GM10266 (cell line): ENCODE data around the gene ATG3.

Experiments
- DNase-seq: peaks from one replicate; pipeline ENCODE4 v3.0.0; 2012; ENCODE audit errors: extremely low spot score
- CTCF ChIP-seq: IDR thresholded peaks from 2 replicates; pipeline ENCODE4 v1.5.1; 2012; ENCODE audit warnings: mild to moderate bottlenecking, low read depth; ENCODE audit not compliant: control insufficient read depth, insufficient read depth; ENCODE audit errors: missing control alignments

Gene ATG3

GRCh38 chr3:112561484-112561733 lies 353 bp downstream of the ATG3 start:
- TF ChIP-seq CTCF = no peak
- DNase-seq = peak; percentile 70

GRCh38 chr3:112560721-112561483 lies 860 bp downstream of the ATG3 start:
- TF ChIP-seq CTCF = no peak
- peak; percentile 60 for DNase-seq

- no peak for DNase-seq
- no peak for TF ChIP-seq CTCF
Measured at GRCh38 chr3:112560307-112560706, 1.5 kb downstream of the ATG3 start.

- TF ChIP-seq CTCF = no peak
- no peak for DNase-seq
Measured at GRCh38 chr3:112557976-112558375, 3.8 kb downstream of the ATG3 start.

DNA sequence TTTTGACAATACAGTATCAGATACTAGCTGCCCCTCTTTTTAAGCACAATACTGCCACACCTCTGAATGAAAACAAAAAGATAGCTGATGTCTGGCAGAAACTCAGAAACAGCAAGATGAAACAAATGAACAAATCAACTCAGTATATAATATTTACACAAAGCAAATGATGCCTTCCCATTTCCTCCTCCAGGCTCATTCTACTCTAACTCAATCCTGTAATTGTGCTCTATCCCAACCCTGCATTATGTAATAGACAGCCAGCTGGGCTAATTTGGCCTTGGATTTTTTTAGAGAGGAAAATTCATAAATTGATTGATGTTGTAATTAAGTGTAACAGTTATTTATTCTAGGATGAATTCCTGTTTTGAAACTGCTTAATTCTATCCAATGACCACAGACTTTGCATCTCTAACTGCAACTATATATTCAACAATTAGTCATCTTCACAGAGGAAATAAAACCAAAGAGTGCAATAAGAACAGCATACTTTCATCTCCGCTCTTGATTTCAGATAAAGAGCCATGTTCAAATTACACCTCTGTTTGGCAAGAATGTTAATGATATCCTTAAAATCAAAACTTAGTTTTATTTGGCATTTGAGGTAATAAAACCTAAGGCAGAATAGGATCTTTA lies 6.1 kb downstream of the ATG3 start:
- TF ChIP-seq CTCF = no peak

GRCh38 chr3:112550859-112551258 lies 10.9 kb downstream of the ATG3 start:
- TF ChIP-seq CTCF = no peak
- DNase-seq = no peak

More for the DNA sequence above, 6.1 kb downstream of the ATG3 start:
- no peak for DNase-seq

GRCh38 chr3:112546216-112546759 lies 15.5 kb downstream of the ATG3 start:
- no peak for DNase-seq
- no peak for TF ChIP-seq CTCF
